ENCODE results near the gene ERRFI1.

ERRFI1 gene

GRCh38 chr1:8042134-8042533 is 16.0 kb upstream of the ERRFI1 start:
- DNase-seq: no peak

GRCh38 chr1:8040586-8040985 is 14.5 kb upstream of the ERRFI1 start:
- DNase-seq: peak; percentile 95

GRCh38 chr1:8039071-8039470 is 13.0 kb upstream of the ERRFI1 start:
- DNase-seq: no peak

GRCh38 chr1:8035289-8035688 is 9.2 kb upstream of the ERRFI1 start:
- DNase-seq: no peak

- no peak for DNase-seq
Observed at GRCh38 chr1:8033322-8033721, 7.2 kb upstream of the ERRFI1 start.

GRCh38 chr1:8032366-8032910 is 6.3 kb upstream of the ERRFI1 start:
- no peak for DNase-seq

- peak; percentile 12 for DNase-seq
Observed at GRCh38 chr1:8031176-8031785, 5.2 kb upstream of the ERRFI1 start.

- DNase-seq: no peak
Observed at GRCh38 chr1:8028571-8028910, 2.4 kb upstream of the ERRFI1 start.

- DNase-seq: peak; percentile 66
Observed at GRCh38 chr1:8027748-8028570, 1.9 kb upstream of the ERRFI1 start.

- no peak for DNase-seq
Observed at GRCh38 chr1:8026976-8027747, 1.1 kb upstream of the ERRFI1 start.

- no peak for DNase-seq
Observed at GRCh38 chr1:8025671-8026144, 401 bp downstream of the ERRFI1 start.

- DNase-seq: no peak
Observed at GRCh38 chr1:8025061-8025670, 943 bp downstream of the ERRFI1 start.

- DNase-seq: no peak
Observed at GRCh38 chr1:8024329-8024728, 1.8 kb downstream of the ERRFI1 start.

GRCh38 chr1:8023995-8024313 is 2.2 kb downstream of the ERRFI1 start:
- DNase-seq: no peak

GRCh38 chr1:8023287-8023994 is 2.7 kb downstream of the ERRFI1 start:
- DNase-seq: no peak

- no peak for DNase-seq
Observed at GRCh38 chr1:8022395-8023286, 3.5 kb downstream of the ERRFI1 start.

GRCh38 chr1:8021676-8022266 is 4.3 kb downstream of the ERRFI1 start:
- no peak for DNase-seq

GRCh38 chr1:8020032-8020431 is 6.1 kb downstream of the ERRFI1 start:
- peak; percentile 84 for DNase-seq

- DNase-seq: no peak
Observed at GRCh38 chr1:8019229-8019620, 6.9 kb downstream of the ERRFI1 start.

GRCh38 chr1:8018492-8019228 is 7.4 kb downstream of the ERRFI1 start:
- no peak for DNase-seq

All from DMS153 (cell line).